GM13976 (cell line): ENCODE data around the gene CELF2.

Experiments
- DNase-seq: peaks from one replicate; pipeline ENCODE4 v3.0.0; 2012; ENCODE audit warnings: low spot score
- CTCF ChIP-seq: IDR thresholded peaks from 2 replicates; pipeline ENCODE4 v1.5.1; 2012; ENCODE audit warnings: borderline replicate concordance, mild to moderate bottlenecking; ENCODE audit not compliant: insufficient read depth; ENCODE audit errors: extremely low read depth, missing control alignments, control extremely low read depth
- in situ Hi-C: fragments of 300-500 bp; cut with MboI; formaldehyde crosslinking; loops from one replicate; pipeline ENCODE4 v1.12.0; 2022; ENCODE audit warnings: low sequenced_read_pairs, mixed read lengths, inconsistent platforms; ENCODE audit not compliant: unreplicated experiment

Gene CELF2

DNA sequence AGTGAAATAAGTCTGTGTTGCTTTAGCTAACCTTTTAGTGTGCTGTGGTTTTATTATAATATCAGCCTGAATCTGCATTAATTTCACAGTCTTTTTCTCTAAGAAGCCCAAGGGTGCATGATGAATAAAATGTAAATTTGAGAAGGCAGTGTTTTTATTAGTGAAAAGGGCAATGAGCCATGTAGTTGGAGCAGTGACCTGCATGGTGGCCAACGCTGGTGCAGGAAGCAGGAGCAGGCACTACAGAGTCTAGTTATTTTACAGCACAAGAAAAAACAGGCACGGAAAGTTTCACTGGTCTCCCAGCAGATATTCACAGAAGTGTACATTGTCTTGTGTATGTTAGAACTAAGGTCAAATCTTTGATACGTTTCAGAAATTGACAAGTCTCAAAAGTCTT, 247.8 kb downstream of the CELF2 start:
- in situ Hi-C loops = loop anchor here (10.0 kb wide), 1 partner anchor 91 kb away; no protein-coding TSS in a partner anchor

GRCh38 chr10:11266426-11266825, 248.8 kb downstream of the CELF2 start:
- in situ Hi-C loops = loop anchor here (10.0 kb wide), 1 partner anchor 92 kb away; no protein-coding TSS in a partner anchor
- DNase-seq = no peak
- TF ChIP-seq CTCF = no peak

More for the DNA sequence above, 247.8 kb downstream of the CELF2 start:
- no peak for TF ChIP-seq CTCF
- DNase-seq = no peak

DNA sequence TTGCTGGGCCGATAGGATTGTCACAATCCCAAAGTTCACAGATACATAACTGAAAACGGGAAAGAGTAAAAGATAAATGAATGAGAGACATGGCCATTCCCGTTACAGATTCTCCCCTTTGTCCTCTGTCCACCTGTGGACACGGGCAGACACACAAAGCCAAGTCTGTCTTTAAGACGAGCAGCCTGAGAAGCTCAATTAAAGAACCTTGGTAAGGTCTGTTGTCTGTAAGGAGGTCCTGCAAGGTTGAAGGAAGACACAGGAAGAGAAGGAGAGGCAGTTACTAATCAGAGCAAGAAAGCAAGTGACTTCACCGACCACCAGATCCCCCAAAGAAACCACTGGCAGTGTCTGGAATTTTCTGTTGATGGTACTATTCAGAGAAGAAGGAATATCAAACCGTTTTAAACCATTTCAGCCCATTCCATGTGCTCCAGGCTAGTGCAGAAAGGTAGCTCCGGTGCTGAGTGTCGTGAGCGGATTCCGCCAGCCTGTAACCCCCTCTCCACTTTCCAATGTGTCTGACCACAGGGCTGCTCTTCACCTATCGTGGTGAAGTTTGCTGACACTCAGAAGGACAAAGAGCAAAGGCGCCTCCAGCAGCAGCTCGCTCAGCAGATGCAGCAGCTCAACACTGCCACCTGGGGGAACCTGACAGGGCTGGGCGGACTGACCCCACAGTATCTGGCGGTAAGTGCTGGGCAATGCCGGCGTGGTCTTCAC, 252.6 kb downstream of the CELF2 start:
- peak; percentile 70 for DNase-seq
- TF ChIP-seq CTCF = peak; percentile 86
- in situ Hi-C loops = no loop called here

DNA sequence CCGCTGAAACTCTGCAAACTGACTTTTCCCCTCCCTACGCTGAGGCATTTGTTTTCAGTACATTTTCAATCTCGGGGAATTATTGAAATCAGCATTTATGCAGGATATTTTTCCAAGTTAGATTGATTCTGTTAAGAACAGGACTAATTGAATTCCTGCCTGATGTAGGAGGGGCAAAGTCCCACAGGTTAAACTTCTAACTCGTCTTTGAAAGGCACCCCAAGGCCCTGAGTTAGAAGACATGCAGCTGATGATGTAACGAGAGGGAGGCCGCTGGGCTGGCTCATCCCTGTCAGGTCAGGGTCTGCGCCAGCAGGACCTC, 253.1 kb downstream of the CELF2 start:
- no peak for DNase-seq
- TF ChIP-seq CTCF = no peak
- in situ Hi-C loops = no loop called here

DNA sequence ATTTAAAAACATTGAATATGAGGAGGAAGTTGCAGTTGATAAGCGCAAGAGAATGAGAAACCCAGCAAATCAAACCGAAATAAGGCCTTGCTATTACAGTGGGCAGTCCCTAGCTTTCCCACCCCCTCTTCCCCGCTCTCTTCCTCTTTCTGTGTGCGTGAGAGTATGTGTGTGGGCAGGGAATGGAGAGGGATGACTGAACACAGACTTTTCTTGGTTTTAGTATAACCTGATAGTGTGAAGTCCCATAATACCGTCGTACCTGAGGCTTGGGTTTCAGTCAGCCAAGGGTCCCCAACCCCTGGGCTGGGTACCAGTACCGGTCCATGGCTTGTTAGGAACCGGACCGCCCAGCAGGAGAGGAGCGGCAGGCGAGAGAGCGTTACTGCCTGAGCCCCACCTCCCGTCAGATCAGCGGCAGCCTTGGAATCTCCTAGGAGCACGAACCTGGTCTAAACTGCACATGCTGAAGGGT, 255.3 kb downstream of the CELF2 start:
- in situ Hi-C loops = no loop called here
- TF ChIP-seq CTCF = no peak
- DNase-seq = peak; percentile 72

GRCh38 chr10:11274452-11274851, 256.8 kb downstream of the CELF2 start:
- in situ Hi-C loops = no loop called here

More at GRCh38 chr10:11274452-11274851, 256.8 kb downstream of the CELF2 start:
- TF ChIP-seq CTCF = no peak
- DNase-seq = no peak
